Choroid plexus epithelial cell (primary cell): ENCODE measurements around the gene TMPRSS7.
A peak's percentile ranks its signal among the peaks of the same experiment; 100 is the strongest.

Source experiments
- DNase-seq: peaks from one replicate; pipeline ENCODE4 v3.0.0-alpha.2; 2010; ENCODE audit warnings: low read depth
- H3K4me3 ChIP-seq: 2 replicates; pipeline ENCODE4 v1.5.1; 2011; ENCODE audit warnings: low read depth, mild to moderate bottlenecking, control low read depth, low read length, moderate library complexity
- TF ChIP-seq, protein P1 (sequence below): conservative IDR thresholded peaks from 2 replicates; pipeline ENCODE4 v1.5.1; 2011; ENCODE audit warnings: low read depth, mild to moderate bottlenecking, control low read depth, inconsistent platforms, low read length, moderate library complexity

Gene TMPRSS7

DNA sequence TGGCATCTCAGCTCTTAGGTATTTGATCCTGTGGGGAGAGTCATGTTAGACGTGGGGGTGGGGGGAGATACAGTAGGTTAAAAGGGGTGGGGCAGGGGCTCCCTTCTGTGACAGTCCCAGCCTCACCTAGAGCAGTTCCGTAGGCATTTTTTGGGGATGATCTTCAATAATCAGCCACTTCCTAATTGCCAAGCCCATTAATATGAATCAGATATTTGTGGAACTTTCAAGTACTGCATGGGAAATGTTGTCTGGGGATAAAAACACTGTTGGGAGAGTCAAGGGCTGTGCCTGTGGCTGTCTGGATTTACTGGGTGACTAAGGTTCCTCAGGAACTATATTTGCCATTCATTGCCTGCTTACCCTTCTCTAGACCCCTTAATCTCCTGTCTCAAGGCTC is 61.2 kb downstream of the TMPRSS7 start:
- TF ChIP-seq, protein P1, sequence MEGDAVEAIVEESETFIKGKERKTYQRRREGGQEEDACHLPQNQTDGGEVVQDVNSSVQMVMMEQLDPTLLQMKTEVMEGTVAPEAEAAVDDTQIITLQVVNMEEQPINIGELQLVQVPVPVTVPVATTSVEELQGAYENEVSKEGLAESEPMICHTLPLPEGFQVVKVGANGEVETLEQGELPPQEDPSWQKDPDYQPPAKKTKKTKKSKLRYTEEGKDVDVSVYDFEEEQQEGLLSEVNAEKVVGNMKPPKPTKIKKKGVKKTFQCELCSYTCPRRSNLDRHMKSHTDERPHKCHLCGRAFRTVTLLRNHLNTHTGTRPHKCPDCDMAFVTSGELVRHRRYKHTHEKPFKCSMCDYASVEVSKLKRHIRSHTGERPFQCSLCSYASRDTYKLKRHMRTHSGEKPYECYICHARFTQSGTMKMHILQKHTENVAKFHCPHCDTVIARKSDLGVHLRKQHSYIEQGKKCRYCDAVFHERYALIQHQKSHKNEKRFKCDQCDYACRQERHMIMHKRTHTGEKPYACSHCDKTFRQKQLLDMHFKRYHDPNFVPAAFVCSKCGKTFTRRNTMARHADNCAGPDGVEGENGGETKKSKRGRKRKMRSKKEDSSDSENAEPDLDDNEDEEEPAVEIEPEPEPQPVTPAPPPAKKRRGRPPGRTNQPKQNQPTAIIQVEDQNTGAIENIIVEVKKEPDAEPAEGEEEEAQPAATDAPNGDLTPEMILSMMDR, result no peak
- H3K4me3 ChIP-seq, result no peak overlapping the region
- no peak for DNase-seq

GRCh38 chr3:112096176-112096575 is 61.6 kb downstream of the TMPRSS7 start:
- TF ChIP-seq, protein P1, result no peak
- no peak overlapping the region for H3K4me3 ChIP-seq
- DNase-seq, result no peak

DNA sequence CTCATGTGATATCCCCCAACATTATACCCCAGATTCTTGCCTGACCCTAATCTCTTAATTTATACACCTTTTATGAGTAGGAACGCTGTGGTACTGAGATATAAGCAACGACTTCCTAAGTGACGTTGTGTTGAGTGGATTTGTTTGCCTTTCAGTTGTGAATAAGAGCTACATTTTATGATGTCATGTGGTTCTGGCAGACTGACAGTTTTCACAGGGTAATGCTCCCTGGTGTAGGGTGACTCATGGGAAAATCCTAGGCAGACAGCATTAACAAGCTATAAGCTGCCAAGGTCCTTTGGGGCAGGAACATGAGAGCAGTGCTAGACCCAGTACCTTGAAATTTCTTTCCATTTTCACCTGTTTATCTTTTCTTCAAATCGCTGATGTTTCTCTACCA is 62.8 kb downstream of the TMPRSS7 start:
- peak overlapping the region; percentile 24 for H3K4me3 ChIP-seq
- DNase-seq, result peak; percentile 99
- TF ChIP-seq, protein P1, result no peak

DNA sequence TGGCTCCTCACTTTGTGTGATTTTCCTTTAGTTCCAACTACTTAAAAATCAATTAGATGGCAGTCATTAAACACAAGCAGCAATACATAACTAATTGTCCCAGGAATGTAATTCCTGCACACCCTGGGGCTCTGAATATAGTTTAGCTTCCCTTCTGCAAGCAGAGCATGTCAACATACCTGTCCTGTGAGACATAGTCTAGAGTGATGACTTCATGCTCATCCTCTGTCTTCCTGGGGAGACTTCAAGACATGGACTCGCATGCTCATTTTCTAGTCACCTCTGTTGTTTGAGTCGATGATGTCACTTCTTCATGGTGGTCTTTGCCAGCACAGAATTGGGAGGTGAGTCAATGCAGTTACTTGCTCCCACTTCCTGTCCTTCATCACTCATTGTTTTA is 67.4 kb downstream of the TMPRSS7 start:
- no peak overlapping the region for H3K4me3 ChIP-seq
- TF ChIP-seq, protein P1, result no peak
- DNase-seq, result peak; percentile 64

GRCh38 chr3:112104774-112105173 is 70.2 kb downstream of the TMPRSS7 start:
- DNase-seq, result no peak
- TF ChIP-seq, protein P1, result no peak
- no peak overlapping the region for H3K4me3 ChIP-seq

- DNase-seq, result peak; percentile 37
- TF ChIP-seq, protein P1, result no peak
- no peak overlapping the region for H3K4me3 ChIP-seq
Observed at GRCh38 chr3:112109322-112109721, 74.8 kb downstream of the TMPRSS7 start.

DNA sequence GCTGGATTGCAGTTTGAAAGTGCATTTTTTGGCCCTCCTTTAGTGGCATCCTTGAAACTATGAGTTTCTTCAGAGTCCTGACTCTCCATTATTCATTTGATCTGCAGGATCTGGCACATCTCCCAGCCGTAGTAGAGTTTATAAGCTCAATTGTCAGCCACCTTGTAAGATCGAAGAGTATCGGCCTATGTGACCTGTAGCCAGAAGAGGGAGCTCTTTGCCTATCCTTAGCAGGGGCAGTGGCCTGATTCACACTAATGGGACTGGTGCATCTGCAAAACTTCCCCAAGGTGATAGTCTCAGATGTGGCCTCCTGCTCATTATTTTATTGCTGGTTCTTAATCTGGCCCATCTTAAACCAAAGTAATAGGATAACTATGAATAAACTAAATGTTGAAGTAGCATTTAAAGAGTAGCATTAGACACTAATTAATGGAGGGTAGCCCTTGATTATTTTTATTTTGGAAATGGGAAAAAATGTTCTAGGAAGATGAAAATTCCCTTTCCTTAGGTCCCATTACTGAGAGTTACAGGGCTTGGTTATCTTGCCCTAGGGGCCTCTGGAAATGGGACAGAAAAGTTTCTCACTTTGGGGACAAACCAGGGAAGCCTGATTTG is 77.4 kb downstream of the TMPRSS7 start:
- H3K4me3 ChIP-seq, result no peak overlapping the region
- TF ChIP-seq, protein P1, result peak; percentile 90
- peak; percentile 91 for DNase-seq
